Activated T-helper 1 cell treated with Interleukin-2 at 50 U/mL for 16 hours (primary cell): Measurements from ENCODE around the gene NKX6-2.
"Not testable (repeated sequence)": the region's sequence is repeated elsewhere in the genome, so short reads cannot be mapped to it uniquely, and the experiment has no call there.

Experiments
- DNase-seq: peaks from one replicate; pipeline ENCODE4 v3.0.0-alpha.2; 2020; ENCODE audit warnings: low read depth

NKX6-2 gene

GRCh38 chr10:132797986-132798385, 12.0 kb upstream of the NKX6-2 start:
- not testable (repeated sequence) for DNase-seq

GRCh38 chr10:132796846-132797245, 10.9 kb upstream of the NKX6-2 start:
- DNase-seq, result no peak

- DNase-seq, result no peak
Observed at GRCh38 chr10:132793871-132794849, 8.2 kb upstream of the NKX6-2 start.

GRCh38 chr10:132793213-132793612, 7.3 kb upstream of the NKX6-2 start:
- no peak for DNase-seq

GRCh38 chr10:132792796-132793195, 6.8 kb upstream of the NKX6-2 start:
- no peak for DNase-seq

GRCh38 chr10:132792099-132792498, 6.2 kb upstream of the NKX6-2 start:
- DNase-seq, result not testable (repeated sequence)

GRCh38 chr10:132790934-132791829, 5.2 kb upstream of the NKX6-2 start:
- DNase-seq, result no peak

GRCh38 chr10:132790470-132790869, 4.5 kb upstream of the NKX6-2 start:
- no peak for DNase-seq

- DNase-seq, result no peak
Observed at GRCh38 chr10:132789659-132790148, 3.8 kb upstream of the NKX6-2 start.

GRCh38 chr10:132788831-132789219, 2.9 kb upstream of the NKX6-2 start:
- no peak for DNase-seq

GRCh38 chr10:132788180-132788830, 2.4 kb upstream of the NKX6-2 start:
- DNase-seq, result no peak

GRCh38 chr10:132787495-132788179, 1.7 kb upstream of the NKX6-2 start:
- no peak for DNase-seq

GRCh38 chr10:132786884-132787494, 1.0 kb upstream of the NKX6-2 start:
- DNase-seq, result no peak

- no peak for DNase-seq
Observed at GRCh38 chr10:132786476-132786883, 533 bp upstream of the NKX6-2 start.

- DNase-seq, result no peak
Observed at GRCh38 chr10:132784866-132785722, 853 bp downstream of the NKX6-2 start.

- DNase-seq, result no peak
Observed at GRCh38 chr10:132783940-132784865, 1.7 kb downstream of the NKX6-2 start.

GRCh38 chr10:132783165-132783939, 2.6 kb downstream of the NKX6-2 start:
- no peak for DNase-seq

- no peak for DNase-seq
Observed at GRCh38 chr10:132781556-132781955, 4.4 kb downstream of the NKX6-2 start.
